Neural cell (in vitro differentiated cells): ENCODE measurements around the gene ARL15. TPM values are rescaled to one million over a fixed set of nuclear protein-coding genes. Genes with fewer than 3 reads are reported as not detected.

Source experiments
- H2AFZ ChIP-seq: fragments of 200-600, 300-800 bp; sonication (generic), shearing (Covaris generic); 2 replicates; pipeline ENCODE4 v1.6.0; 2014; ENCODE audit warnings: low read depth, mild to moderate bottlenecking, antibody characterized with exemption, low read length, moderate library complexity
- H3F3A ChIP-seq: fragments of 200-600 bp; shearing (Covaris generic); 2 replicates; pipeline ENCODE4 v1.6.1; 2016; ENCODE audit warnings: mild to moderate bottlenecking, moderate library complexity, mixed read lengths, antibody characterized with exemption, low read length; ENCODE audit not compliant: insufficient read depth, poor library complexity, severe bottlenecking
- H3K27ac ChIP-seq: fragments of 200-600, 300-800 bp; sonication (generic), shearing (Covaris generic); 2 replicates; pipeline ENCODE4 v1.5.1; 2014; ENCODE audit warnings: mild to moderate bottlenecking, low read length, moderate library complexity
- H3K27me3 ChIP-seq: fragments of 300-800, 200-600 bp; sonication (generic), shearing (Covaris generic); 2 replicates; pipeline ENCODE4 v1.6.0; 2014; ENCODE audit warnings: mild to moderate bottlenecking, low read depth, low read length, moderate library complexity; ENCODE audit not compliant: insufficient read depth
- H3K36me3 ChIP-seq: fragments of 300-800, 200-600 bp; sonication (generic), shearing (Covaris generic); 2 replicates; pipeline ENCODE4 v1.5.1; 2014; ENCODE audit warnings: mild to moderate bottlenecking, antibody characterized with exemption, low read length, moderate library complexity; ENCODE audit not compliant: insufficient read depth
- H3K4me2 ChIP-seq: fragments of 300-800, 200-600 bp; sonication (generic), shearing (Covaris generic); 2 replicates; pipeline ENCODE4 v1.6.0; 2014; ENCODE audit warnings: mild to moderate bottlenecking, low read length
- H3K4me3 ChIP-seq: fragments of 300-800, 200-600 bp; sonication (generic), shearing (Covaris generic); 2 replicates; pipeline ENCODE4 v1.5.1; 2014; ENCODE audit warnings: mild to moderate bottlenecking, low read length, moderate library complexity
- H3K79me2 ChIP-seq: fragments of 200-600 bp; shearing (Covaris generic); replicated peaks from 2 replicates; pipeline ENCODE4 v1.6.0; 2014; ENCODE audit warnings: mild to moderate bottlenecking, low read length, moderate library complexity; ENCODE audit not compliant: insufficient read depth
- H3K9ac ChIP-seq: fragments of 300-800, 200-600 bp; sonication (generic), shearing (Covaris generic); 2 replicates; pipeline ENCODE4 v1.6.1; 2016; ENCODE audit warnings: mild to moderate bottlenecking, low read length, mixed read lengths
- H3K9me2 ChIP-seq: fragments of 200-600 bp; shearing (Covaris generic); 2 replicates; pipeline ENCODE4 v1.6.1; 2016; ENCODE audit warnings: mild to moderate bottlenecking, low read length, mixed read lengths; ENCODE audit not compliant: insufficient read depth
- H3K9me3 ChIP-seq: fragments of 200-600, 300-800 bp; sonication (generic), shearing (Covaris generic); 2 replicates; pipeline ENCODE4 v1.6.1; 2016; ENCODE audit warnings: mild to moderate bottlenecking, mixed run types, low read length, moderate library complexity, mixed read lengths
- H4K20me1 ChIP-seq: fragments of 200-600 bp; shearing (Covaris generic); 2 replicates; pipeline ENCODE4 v1.6.1; 2016; ENCODE audit warnings: mild to moderate bottlenecking, mixed run types; ENCODE audit not compliant: insufficient read depth
- CTCF ChIP-seq: fragments of 450-650 bp; IDR thresholded peaks from 2 replicates; pipeline ENCODE4 v1.5.1; 2014; ENCODE audit warnings: antibody characterized with exemption, mild to moderate bottlenecking, moderate library complexity; ENCODE audit not compliant: poor library complexity, severe bottlenecking
- EP300 ChIP-seq: fragments of 450-650 bp; conservative IDR thresholded peaks from 2 replicates; pipeline ENCODE4 v1.6.1; 2014; ENCODE audit warnings: antibody characterized with exemption, mild to moderate bottlenecking, moderate library complexity; ENCODE audit not compliant: poor library complexity, severe bottlenecking
- EZH2 ChIP-seq: fragments of 200-600, 300-800 bp; shearing (Covaris generic), sonication (generic); IDR thresholded peaks from 2 replicates; pipeline ENCODE4 v1.6.1; 2014; ENCODE audit warnings: antibody characterized with exemption, low read length, borderline replicate concordance, mild to moderate bottlenecking; ENCODE audit not compliant: insufficient read depth, poor library complexity, severe bottlenecking
- MXI1 ChIP-seq: fragments of 450-650 bp; conservative IDR thresholded peaks from 2 replicates; pipeline ENCODE4 v1.6.1; 2014; ENCODE audit warnings: antibody characterized with exemption, mild to moderate bottlenecking; ENCODE audit not compliant: poor library complexity, severe bottlenecking
- POLR2AphosphoS5 ChIP-seq: IDR thresholded peaks from 2 replicates; pipeline ENCODE4 v1.6.1; 2012
- RAD21 ChIP-seq: fragments of 450-650 bp; conservative IDR thresholded peaks from 2 replicates; pipeline ENCODE4 v1.6.1; 2014; ENCODE audit warnings: antibody characterized with exemption, mild to moderate bottlenecking, moderate library complexity
- REST ChIP-seq: IDR thresholded peaks from 2 replicates; pipeline ENCODE4 v1.6.1; 2012; ENCODE audit warnings: borderline replicate concordance
- SMC3 ChIP-seq: fragments of 450-650 bp; conservative IDR thresholded peaks from 2 replicates; pipeline ENCODE4 v1.6.1; 2014; ENCODE audit warnings: antibody characterized with exemption, mild to moderate bottlenecking, moderate library complexity; ENCODE audit not compliant: poor library complexity
- TAF1 ChIP-seq: IDR thresholded peaks from 2 replicates; pipeline ENCODE4 v1.6.1; 2012; ENCODE audit warnings: low read depth
- polyA plus RNA-seq: library from polyadenylated mRNA; depleted of rRNA; stranded (reverse); fragments of >200 nt; gene quantifications from 2 replicates; pipeline ENCODE4 v1.2.3, GENCODE V29; 2014

ARL15 gene
- polyA plus RNA-seq, 1 donor from 2014 or later: 51.9 TPM

- H3K27me3 ChIP-seq: no peaks in the 10 kb centered on the region
- no peak for TF ChIP-seq MXI1
- TF ChIP-seq EP300: no peak
- no peak for TF ChIP-seq TAF1
- no peak for TF ChIP-seq REST
- TF ChIP-seq EZH2: no peak
- no peak for TF ChIP-seq RAD21
- no peak for TF ChIP-seq CTCF
- no peak for TF ChIP-seq POLR2AphosphoS5
- TF ChIP-seq SMC3: no peak
- H3K9me2 ChIP-seq: no peaks in the 10 kb centered on the region
- no peak overlapping the region for H2AFZ ChIP-seq
- no peaks in the 10 kb centered on the region for H3F3A ChIP-seq
- no peak overlapping the region for H3K9ac ChIP-seq
- H3K4me2 ChIP-seq: no peak overlapping the region
- no peaks in the 10 kb centered on the region for H3K9me3 ChIP-seq
- no peak overlapping the region for H3K4me3 ChIP-seq
- no peaks in the 10 kb centered on the region for H3K36me3 ChIP-seq
- no peaks in the 10 kb centered on the region for H3K79me2 ChIP-seq
- H4K20me1 ChIP-seq: no peaks in the 10 kb centered on the region
- H3K27ac ChIP-seq: no peak overlapping the region
Measured at GRCh38 chr5:53907827-53908226, 402.5 kb downstream of the ARL15 start.

DNA sequence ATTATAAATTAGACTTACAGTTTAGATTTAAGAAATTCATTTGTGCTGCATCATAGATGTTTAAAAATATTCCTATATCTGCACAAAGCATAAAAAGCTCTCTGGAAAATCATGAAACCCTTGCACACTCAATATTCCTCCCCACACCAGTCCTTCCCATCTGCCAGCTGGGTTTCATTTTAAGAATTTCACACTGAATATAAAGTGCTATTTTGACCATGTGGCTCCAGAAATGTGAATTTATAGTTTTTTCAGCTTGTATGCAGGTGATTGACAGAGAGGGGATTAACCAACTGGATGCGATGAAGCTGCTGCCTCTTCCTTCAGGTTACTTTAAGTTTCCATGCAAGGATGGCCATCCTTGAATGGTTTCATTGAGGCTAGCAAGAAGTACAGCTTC is 403.6 kb downstream of the ARL15 start:
- Histone ChIP-seq H2AFZ (no peak overlapping the region), H3K27me3 (no peaks in the 10 kb centered on the region), H3K36me3 (no peaks in the 10 kb centered on the region), H3K9me2 (no peaks in the 10 kb centered on the region), H3K9ac (no peak overlapping the region), H4K20me1 (no peaks in the 10 kb centered on the region), H3K27ac (no peak overlapping the region), H3K9me3 (no peaks in the 10 kb centered on the region), H3K4me3 (no peak overlapping the region), H3F3A (no peaks in the 10 kb centered on the region), H3K4me2 (no peak overlapping the region), H3K79me2 (no peaks in the 10 kb centered on the region)
- TF ChIP-seq EP300 (no peak), MXI1 (no peak), POLR2AphosphoS5 (no peak), SMC3 (no peak), TAF1 (no peak), CTCF (no peak), RAD21 (no peak), EZH2 (no peak), REST (no peak)
